T47D (cell line): ENCODE measurements around the gene TYSND1.
A peak's percentile ranks its signal among the peaks of the same experiment; 100 is the strongest.
"Not testable (repeated sequence)": the region's sequence is repeated elsewhere in the genome, so short reads cannot be mapped to it uniquely, and the experiment has no call there.

Source experiments
- DNase-seq, 2 experiments: peaks; one replicate each; pipeline versions ENCODE4 v3.0.0 to v3.0.0-alpha.2; 2011 to 2012; ENCODE audit warnings: low read depth in 1 of 2, low spot score in 1 of 2
- JUND ChIP-seq: IDR thresholded peaks from 2 replicates; pipeline ENCODE4 v1.6.1; 2012; ENCODE audit warnings: low read depth
- in situ Hi-C: cut with HindIII; loops from 2 replicates; pipeline ENCODE4 v1.10.0; 2016; ENCODE audit warnings: low sequenced_read_pairs, low pct_unique_long_range_greater_than_20kb

Gene TYSND1

GRCh38 chr10:70123817-70124216 is 22.7 kb downstream of the TYSND1 start:
- in situ Hi-C loops = no loop called here
- DNase-seq = no peak
- TF ChIP-seq JUND = no peak

GRCh38 chr10:70123166-70123565 is 23.3 kb downstream of the TYSND1 start:
- in situ Hi-C loops, DNase-seq: not testable (repeated sequence)

GRCh38 chr10:70122742-70123141 is 23.8 kb downstream of the TYSND1 start:
- no peak for TF ChIP-seq JUND
- no peak for DNase-seq
- in situ Hi-C loops = no loop called here

DNA sequence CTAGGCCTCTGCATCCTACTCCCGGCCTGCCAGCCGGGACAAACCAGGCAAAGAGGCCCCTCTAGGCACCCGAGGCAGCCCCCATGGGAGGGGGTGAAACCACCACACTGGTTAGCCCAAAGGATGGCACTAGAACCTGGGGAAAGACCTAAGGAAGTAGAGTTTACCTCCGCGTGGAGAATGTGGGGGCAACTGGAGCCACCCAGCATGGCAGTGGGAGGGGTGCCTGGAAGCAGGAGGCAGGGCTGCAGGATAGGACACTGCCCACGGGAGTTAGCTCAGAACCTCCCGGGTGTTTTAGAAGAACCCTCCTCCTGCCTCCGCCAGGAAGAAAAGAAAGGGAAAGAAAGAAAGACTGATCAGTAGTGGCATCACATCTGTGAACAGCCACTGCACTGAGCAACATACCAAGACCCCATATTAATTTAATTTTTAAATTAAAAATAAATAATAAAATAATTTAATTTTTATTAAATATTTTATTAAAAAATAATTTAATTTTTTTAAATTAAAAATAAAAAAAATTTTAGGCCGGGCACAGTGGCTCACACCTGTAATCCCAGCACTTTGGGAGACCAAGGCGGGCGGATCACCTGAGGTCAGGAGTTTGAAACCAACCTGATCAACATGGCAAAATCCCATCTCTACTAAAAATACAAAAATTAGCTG is 25.1 kb downstream of the TYSND1 start:
- in situ Hi-C loops = no loop called here
- DNase-seq = no peak
- no peak for TF ChIP-seq JUND

DNA sequence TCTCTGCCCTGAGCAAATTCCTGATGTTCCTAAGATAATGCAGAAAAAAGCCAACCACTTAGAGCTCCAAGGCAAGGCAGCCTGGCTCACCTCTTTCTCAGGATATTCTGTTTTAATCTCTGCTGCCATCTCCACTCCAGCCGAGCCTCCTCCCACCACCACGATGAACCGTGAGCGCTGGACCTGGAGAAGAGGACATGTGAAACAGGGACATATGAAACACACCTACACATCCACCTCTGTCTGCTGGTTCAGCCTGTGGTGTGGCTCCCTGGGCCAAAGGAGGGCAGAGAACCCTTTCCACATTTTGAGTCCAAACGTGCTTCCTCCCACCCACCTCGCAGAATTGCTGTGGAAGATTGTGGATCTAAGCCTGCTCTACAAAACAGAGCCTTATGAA is 26.1 kb downstream of the TYSND1 start:
- no peak for TF ChIP-seq JUND
- in situ Hi-C loops = no loop called here
- DNase-seq = peak; percentile 43 to 63

- in situ Hi-C loops = no loop called here
- peak in 1 of 2 experiments; percentile 10 for DNase-seq
- no peak for TF ChIP-seq JUND
These were observed 26.9 kb downstream of the TYSND1 start for GRCh38 chr10:70119623-70120022.

GRCh38 chr10:70119197-70119596 is 27.3 kb downstream of the TYSND1 start:
- in situ Hi-C loops = no loop called here
- TF ChIP-seq JUND = no peak
- DNase-seq = no peak

DNA sequence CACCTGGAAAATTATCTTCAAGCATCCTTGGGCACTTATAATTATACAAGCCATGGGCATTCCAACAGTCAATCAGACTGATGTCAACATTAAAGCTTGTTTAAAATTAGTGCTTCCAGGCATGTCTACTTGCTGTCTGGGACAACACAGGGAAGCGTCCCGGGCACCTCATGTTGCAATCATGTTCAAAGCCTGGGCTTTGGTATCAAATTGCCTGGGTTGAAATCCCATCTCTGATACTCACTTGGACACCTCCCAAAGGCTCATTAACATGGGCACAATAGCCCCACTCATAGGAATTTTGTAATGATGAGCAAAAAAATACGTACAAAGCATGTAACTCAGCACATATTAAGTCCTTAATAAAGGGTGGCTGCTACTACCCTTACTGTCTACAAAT is 28.3 kb downstream of the TYSND1 start:
- DNase-seq = no peak
- in situ Hi-C loops = no loop called here
- TF ChIP-seq JUND = no peak

DNA sequence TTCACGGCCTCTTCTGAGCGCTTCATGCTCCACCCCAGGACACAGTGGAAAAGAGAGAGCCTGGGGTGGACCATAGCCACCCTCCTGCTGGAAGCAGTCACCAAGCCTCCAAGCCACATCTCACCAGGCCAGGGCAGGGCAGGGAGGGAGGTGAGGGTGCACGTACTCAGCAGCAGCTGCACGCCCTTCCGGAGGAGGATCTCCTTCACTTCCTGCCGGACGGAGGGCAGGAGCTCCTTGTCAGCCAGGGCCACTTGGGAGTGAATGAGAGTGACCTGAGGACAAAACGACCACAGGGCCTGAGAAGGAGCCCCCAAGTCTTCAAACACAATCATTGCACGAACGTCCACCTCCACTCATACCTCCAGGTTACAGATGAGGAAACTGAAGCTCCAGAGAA is 28.9 kb downstream of the TYSND1 start:
- no peak for TF ChIP-seq JUND
- in situ Hi-C loops = no loop called here
- no peak for DNase-seq

DNA sequence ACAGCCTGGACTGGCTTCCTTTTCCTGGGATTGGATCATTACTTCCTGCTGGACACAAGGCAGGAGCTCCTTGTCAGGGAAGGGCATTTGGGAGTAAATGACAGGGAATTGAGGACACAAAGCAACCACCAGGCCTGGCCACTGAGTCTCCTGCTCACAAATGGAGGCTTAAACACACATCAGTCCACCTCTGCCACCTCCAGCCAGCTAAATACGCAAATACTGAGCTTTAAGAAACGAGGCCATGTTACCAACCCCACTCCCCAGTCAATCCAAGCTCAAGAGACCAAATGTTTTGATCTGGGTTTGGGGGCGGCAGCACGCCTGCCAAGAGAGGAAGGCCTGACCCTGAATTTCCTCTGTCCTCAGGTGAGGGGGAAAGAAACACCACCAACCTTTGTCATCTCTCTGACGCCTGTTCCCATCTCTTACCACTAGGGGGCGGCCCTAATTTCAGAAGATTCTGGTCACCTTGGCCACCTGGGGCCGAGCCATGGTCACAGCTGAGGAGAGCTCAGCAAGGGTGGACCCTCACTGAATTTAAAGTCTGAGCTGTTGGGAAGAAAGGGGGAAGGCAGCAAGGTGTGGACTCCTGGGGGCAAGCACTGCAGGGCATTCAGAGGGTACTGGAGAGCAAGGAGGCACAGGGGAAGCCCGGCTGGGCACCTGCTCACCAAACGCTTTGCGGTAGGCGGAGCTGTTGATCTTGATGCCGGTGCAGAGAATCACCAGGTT is 30.4 kb downstream of the TYSND1 start:
- in situ Hi-C loops = no loop called here
- DNase-seq = peak; percentile 44 to 64
- no peak for TF ChIP-seq JUND

DNA sequence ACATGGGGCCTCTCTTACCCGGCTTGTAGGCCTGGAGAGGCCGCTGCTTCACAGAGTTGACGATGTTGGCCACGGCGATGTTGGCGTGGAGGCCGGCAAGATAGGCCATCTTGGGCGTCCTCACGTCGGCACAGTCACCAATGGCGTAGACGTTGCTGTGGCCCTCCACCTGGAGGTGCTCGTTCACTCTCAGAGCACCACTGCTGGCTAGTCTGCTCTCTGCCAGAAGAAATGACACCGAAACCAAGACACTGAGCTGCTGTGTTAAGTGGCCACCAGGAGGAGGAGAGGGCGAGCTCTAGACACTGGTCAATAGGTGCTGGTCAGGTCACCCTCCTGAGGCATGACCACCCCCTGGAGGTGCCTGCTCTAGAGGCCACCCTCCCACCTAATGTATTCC is 31.6 kb downstream of the TYSND1 start:
- DNase-seq = peak in 1 of 2 experiments; percentile 10
- no peak for TF ChIP-seq JUND
- in situ Hi-C loops = no loop called here

GRCh38 chr10:70112071-70112470 is 34.4 kb downstream of the TYSND1 start:
- in situ Hi-C loops = no loop called here
- no peak for DNase-seq
- TF ChIP-seq JUND = no peak

DNA sequence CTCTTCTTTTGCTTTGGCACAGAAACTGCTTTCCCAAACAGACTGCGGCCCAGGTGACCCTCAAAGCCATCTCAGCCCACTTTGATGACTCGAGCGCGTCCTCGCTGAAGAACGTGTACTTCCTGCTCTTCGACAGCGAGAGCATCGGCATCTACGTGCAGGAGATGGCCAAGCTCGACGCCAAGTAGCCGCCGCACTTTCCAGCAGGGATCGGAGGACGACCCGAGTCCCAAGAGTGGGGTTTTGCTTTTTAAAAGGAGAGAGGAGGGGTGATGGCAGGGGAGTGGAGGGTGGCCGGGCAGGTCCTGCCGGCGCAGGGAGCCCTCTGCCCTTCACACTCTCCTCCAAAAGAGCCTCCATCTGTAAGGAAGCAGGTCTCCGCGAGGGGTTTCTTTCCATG is 35.0 kb downstream of the TYSND1 start:
- TF ChIP-seq JUND = no peak
- in situ Hi-C loops = no loop called here
- no peak for DNase-seq
